Fibroblast of lung (primary cell): ENCODE data around the gene ZBTB17.

Source experiments
- EZH2 ChIP-seq: IDR thresholded peaks from 2 replicates; pipeline ENCODE4 v1.5.1; 2012; ENCODE audit warnings: low read length, control low read depth, mild to moderate bottlenecking; ENCODE audit errors: missing control alignments
- TF ChIP-seq, protein P1 (sequence below), 2 donors: IDR thresholded peaks in 1 of 2; conservative IDR thresholded peaks in 1 of 2; 1 replicate in 1 of 2; 2 replicates in 1 of 2; pipeline ENCODE4 v1.5.1; 2011 to 2012; ENCODE audit warnings: low read length in 2 of 2, control low read depth in 1 of 2, inconsistent platforms in 1 of 2, low read depth in 1 of 2, mild to moderate bottlenecking in 1 of 2

DNA sequence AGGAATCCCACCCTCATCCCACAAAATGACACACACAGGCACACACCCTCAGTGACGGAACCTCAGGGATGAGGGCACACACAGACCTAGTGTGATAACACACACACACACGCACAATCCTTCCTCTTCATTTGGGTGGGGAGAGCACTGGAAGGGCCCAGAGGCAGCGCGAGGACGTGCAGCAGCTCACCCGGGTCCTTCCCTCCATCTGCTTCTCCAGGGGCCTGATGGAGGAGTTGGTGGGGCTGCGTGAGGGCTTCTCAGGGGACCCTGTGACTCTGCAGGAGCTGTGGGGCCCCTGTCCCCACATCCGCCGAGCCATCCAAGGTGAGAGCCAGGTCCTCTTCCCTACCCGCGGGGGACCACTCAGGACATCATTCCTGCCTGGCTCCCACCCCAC, 46.5 kb upstream of the ZBTB17 start:
- TF ChIP-seq, protein P1, sequence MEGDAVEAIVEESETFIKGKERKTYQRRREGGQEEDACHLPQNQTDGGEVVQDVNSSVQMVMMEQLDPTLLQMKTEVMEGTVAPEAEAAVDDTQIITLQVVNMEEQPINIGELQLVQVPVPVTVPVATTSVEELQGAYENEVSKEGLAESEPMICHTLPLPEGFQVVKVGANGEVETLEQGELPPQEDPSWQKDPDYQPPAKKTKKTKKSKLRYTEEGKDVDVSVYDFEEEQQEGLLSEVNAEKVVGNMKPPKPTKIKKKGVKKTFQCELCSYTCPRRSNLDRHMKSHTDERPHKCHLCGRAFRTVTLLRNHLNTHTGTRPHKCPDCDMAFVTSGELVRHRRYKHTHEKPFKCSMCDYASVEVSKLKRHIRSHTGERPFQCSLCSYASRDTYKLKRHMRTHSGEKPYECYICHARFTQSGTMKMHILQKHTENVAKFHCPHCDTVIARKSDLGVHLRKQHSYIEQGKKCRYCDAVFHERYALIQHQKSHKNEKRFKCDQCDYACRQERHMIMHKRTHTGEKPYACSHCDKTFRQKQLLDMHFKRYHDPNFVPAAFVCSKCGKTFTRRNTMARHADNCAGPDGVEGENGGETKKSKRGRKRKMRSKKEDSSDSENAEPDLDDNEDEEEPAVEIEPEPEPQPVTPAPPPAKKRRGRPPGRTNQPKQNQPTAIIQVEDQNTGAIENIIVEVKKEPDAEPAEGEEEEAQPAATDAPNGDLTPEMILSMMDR (conservative IDR thresholded peaks at IDR 0.05 in 1 of 2, IDR thresholded peaks at IDR 0.05 in 1 of 2; ENCODE audit: low read depth in 1 of 2, low read length in 2 of 2) = no peak
- no peak for TF ChIP-seq EZH2
